GM19043 (cell line): ENCODE data around the gene GRM4.

ENCODE experiments used
- ATAC-seq: cut with Tn5 transposase; IDR thresholded peaks from one replicate; pipeline ENCODE4 v1.9.1; 2021; ENCODE audit warnings: low read depth; ENCODE audit not compliant: unreplicated experiment

Gene GRM4

DNA sequence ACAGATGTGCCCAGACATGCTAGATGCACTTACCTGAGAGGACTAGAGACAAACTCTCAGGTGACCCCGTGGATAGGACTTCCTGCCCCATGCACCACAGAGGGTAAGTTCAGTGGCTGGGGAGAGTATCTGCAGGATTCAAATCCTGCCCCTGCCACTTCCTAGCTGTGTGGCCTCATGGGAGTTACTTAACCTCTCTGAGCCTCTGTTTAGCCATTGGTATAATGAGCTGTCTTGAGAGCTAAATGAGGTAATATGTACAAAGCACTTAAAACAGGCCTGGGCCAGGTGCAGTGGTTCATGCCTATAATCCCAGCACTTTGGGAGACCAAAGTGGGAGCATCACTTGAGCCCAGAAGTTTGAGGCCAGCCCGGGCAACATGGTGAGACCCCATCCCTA, 59.3 kb downstream of the GRM4 start:
- no peak for ATAC-seq

DNA sequence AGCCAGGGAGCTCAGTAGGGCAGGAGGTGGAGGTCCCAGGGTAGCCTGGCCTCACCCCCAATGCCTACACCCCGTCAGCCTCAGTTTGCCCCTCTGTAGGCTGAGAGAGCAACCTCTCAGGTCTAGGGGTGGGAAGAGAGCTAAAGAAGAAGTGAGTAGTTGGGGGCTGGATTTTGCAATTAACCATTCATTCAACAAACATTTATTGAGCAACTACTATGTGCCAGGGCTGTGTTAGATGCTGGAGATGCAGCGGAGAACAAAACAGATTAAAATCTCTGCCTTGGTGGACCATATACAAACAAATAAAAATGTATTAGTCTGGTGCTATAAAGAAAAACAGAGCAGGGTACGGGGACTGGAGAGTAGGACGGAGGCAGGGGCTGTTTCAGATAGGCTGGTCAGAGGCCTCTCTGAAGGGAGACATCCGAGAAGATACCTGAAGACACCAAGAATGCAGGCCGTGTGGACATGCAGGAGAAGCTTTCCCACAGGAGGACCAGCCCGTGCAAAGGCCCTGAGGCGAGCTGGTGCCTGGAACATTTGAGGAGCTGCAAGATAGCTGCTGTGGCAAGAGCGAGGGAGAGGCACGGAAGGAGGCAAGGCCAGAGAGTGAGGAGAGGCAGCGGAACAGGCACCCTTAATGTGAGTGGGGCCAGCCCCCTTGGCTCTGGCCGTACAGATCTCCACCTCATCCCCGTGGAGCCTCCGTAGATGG, 60.3 kb downstream of the GRM4 start:
- ATAC-seq = no peak

DNA sequence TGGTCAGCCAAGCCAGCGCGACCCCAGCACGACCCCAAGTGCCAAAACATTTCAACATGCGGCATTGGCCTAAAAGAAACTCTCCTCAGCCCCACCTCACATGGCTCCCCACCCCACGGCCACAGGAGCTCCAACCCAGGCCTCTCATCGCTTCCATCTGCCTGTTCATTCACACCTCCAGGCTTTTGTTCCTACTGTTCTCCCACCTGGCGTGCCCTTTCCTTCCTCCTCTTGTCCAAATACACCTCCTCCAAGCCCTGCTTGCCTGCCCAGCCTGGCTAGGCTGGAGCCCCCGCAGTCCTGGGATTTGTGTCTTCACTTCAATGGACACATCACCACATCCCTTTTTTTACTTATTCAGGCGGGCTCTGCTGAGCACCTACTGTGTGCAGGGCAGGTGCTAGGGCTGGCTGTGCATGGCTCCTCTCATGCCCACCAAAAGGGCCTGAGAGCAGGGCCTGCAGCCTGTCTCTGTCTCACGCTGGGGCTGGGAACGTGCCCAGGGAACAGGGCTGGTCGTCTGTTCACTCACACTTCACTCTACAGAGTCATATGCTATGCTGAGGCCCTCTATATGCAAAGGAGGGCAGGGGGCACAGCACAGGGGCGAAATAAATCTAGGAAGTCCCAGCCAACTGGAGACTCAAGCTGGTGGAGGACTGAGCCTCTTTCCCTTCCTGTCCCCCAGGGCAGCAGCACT, 61.1 kb downstream of the GRM4 start:
- no peak for ATAC-seq

DNA sequence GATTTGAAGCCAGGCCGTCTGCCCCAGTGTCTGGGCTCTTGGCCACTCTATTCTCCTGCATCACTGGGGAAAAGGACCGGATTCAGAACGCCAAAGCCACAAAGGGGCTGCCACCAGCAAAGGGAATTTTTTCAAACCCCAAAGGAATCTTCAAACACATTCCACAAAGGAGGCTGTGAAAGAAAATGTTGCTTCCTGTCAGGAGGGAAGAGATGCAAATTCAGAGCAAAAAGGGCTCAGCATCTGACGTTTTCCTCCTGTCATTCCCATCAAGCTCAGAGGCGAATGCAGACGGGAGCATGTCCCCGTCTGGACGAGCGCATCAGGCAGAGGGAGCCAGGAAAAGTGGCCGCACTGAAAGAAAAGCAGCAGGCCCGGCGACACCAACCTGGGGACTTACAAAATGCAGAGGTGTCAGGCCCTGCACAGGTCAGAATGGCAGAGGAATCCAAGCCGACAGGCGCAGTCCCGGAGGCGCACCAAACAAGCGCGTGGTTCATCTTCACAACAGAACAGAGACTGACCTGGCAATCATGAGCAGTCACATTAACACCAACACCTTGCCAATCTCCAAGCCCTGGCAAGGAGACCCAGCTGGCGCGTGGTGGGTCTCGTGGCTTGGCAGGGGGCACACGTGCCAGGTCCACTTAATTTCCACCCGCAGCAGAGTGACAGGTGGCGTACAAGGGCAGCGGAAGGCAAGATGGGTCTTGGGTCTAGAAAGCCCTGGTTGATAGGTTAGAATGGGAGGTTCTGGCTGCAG, 62.8 kb downstream of the GRM4 start:
- ATAC-seq = no peak

DNA sequence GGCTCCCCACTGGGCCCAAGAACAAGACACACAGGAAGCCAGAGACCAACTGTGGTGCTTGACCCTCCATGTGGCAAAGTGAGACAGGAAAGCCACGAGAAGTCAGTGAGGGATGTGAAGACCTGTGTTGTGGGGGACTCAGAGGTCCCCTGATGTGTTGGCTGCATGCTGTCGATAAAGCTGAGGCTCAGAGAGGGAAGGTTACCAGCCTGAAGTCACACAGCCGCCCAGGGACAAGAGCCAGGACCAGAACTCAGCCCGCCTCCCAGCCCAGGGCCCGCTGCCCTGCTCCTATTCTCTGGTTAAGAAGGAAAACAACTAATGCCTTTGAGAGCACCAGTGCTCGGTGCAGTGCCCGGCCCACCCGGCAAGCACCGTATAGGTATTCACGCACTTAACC, 63.5 kb downstream of the GRM4 start:
- ATAC-seq = no peak

DNA sequence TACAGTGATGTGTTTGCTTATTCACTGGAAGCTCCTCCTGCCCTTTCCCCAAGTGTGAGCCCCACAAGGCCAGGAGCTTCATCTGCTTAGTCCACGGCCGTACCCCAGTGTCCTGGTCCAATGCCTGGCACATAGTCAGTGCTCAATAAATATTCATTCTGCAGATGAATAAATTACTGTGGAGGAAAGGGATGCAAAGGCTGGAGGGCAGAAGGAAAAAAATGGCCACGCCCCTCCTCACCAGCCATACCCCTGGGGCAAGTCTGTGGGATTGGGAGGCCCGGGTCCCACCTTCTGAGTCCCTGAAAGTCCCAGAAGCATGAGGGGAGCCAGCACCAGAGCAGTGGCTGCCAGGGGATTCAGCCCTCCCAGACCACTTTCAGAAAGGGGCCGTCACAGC, 65.5 kb downstream of the GRM4 start:
- ATAC-seq = no peak

DNA sequence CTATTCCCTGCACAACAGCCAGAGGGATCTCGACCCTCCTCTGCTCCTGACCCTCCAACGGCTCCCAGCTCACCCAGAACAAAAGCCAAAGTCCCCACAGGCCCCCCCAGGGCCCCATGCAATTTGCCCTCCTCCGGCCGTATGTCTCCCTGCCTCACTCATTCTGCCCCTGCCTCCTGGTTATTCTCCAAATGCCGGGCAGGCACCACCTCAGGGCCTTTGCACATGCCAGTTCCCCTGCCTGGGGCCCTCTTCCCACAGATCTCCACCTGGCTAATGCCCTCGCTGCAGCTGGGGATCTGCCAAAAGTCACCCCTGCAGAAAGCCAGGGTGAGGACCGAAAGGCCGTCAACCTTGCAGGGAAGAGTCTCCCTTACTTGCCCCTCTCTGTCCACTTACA, 66.0 kb downstream of the GRM4 start:
- ATAC-seq = no peak

DNA sequence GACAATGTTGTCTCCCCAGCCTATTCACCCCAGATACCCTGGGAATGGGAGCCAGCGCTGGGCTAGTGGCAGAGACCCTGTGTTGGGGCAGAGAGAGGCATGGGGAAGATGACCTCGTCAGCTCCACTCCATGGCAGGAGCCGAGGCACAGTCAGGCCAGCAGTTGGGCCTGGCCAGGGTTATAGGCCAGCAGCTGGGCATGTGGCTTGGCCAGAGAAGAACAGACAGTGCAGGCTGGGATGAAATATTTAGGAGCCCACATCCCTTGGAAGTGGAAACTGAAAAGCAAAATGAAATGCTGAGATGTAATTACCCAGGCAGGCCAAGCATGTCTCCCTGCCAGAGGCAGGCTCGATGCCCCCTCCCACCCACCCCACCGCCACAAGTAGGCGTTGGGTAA, 70.0 kb downstream of the GRM4 start:
- no peak for ATAC-seq

DNA sequence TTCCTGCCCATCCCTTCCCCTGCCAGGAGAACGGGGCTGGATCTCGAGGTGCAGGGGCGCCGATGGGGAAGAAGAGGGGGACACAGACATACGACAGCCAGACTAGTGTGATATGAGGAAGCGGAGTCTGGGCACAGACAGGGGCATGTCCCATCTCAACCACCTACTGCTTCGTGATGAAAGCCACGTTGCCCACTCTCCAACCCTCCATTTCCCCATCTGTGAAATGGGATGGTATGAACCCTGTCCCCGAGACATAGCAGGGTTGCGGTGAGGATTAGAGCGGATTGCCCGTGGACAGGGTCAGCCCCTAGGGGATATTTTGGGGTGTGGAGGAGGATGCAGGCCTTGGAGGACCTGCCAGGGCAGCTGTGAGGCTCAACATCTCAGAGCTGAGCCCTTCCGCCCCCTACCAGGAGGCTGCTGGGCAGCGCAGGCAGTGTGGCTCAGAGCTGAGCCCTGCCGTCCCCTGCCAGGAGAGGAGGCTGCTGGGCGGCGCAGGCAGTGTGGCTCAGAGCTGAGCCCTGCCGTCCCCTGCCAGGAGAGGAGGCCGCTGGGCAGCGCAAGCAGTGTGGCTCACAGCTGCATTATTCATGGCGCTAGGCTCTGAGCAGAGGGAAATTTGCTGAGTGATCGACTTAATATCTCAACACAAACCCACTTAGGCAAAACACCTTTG, 71.7 kb downstream of the GRM4 start:
- ATAC-seq = no peak

DNA sequence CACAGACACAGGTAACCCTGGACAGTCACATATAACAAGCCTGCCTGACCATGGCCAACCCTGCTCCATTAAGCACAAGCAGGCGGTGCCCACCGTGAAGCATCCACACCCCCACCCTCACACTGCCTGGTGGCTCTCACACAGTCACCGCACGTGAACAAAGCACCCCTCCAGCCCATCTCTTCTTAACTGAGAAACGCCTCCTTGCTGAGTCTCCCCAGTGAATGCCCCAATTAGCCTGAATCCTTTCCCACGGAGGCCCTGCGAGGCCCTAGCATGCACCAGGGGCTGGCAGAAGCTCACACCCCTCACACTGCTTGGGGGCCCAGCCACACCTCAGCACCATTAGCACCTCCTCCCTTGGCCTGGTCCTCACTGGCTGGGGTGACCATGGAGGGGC, 72.3 kb downstream of the GRM4 start:
- no peak for ATAC-seq

DNA sequence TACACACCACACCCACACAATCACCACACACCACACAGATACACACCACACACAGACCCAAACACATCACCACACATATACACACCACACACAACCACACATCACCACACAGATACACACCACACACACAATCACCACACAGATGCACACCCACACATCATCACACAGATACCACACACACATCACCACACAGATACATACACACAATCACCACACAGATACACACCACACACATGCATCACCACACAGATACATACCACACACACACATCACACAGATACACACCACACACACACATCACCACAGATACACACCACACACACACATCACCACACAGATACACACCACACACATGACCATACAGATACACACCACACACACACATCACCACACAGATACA, 73.2 kb downstream of the GRM4 start:
- no peak for ATAC-seq

DNA sequence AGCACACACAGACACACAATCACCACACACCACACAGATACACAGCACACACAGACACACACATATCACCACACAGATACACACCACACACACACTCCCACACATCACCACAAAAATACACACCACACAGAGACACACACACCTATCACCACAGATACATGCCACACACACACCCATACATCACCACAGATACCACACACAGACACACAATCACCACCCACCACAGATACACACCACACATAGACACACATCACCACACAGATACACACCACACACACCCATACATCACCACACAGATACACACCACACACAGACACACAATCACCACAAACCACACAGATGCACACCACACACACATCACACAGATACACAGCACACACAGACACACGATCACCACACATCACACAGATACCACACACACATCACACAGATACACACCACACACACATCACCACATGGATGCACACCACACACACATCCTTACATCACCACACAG, 74.0 kb downstream of the GRM4 start:
- ATAC-seq = no peak

DNA sequence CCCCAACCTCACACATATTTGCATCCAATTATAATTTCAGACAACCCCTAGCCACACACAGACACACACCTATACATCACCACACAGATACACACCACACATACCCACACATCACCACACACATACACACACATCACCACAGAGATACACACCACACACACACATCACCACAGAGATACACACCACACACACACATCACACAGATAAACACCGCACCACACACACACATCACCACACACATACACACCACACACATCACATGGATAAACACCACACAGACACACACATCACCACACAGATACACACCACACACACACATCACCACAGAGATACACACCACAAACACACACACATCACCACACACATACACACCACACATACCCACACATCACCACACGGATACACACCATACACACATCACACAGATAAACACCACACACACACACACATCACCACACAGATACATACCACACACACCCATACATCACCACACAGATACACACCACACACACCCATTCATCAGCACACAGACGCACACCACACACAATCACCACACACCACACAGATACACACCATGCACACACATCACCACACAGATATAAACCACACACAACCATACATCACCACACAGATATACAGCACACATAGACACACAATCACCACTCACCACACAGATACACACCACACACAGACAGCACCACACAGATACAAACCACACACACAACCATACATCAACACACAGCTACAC, 74.6 kb downstream of the GRM4 start:
- no peak for ATAC-seq

DNA sequence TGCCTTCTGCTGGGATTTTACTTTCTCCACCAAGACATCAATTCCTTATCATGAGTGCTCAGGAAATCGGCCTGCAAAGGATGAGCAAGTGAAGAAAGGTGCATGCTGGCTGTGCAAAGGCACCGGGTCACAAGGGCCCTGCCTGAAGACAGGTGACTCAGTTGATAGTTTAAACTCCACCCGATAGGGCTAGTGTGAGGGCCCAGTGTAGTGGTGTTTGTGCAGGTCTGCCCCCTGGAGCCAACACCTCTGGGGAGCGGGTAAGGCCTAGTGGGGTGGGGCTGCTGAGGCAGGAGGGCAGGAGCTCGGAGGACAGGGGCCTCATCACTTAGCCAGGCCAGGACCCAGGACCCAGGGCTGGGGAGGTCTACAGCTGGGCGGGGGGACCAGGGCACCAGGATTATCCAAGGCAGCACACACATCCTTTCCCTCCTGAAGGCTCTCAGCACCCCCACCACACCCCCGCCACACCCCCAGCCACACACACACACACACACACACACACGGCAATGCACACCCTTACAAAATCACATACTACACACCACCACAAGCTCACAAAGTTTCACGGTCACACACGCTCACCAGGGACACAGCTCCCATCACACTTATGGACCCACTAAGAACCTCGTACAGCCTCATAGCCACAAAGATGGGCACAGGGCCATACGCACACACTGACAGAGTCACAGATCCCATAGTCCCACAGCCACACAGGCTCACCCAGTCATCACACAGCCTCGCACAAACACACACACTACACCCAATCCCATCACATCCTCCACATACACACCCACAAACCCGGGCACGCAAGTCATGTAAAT, 75.4 kb downstream of the GRM4 start:
- no peak for ATAC-seq

DNA sequence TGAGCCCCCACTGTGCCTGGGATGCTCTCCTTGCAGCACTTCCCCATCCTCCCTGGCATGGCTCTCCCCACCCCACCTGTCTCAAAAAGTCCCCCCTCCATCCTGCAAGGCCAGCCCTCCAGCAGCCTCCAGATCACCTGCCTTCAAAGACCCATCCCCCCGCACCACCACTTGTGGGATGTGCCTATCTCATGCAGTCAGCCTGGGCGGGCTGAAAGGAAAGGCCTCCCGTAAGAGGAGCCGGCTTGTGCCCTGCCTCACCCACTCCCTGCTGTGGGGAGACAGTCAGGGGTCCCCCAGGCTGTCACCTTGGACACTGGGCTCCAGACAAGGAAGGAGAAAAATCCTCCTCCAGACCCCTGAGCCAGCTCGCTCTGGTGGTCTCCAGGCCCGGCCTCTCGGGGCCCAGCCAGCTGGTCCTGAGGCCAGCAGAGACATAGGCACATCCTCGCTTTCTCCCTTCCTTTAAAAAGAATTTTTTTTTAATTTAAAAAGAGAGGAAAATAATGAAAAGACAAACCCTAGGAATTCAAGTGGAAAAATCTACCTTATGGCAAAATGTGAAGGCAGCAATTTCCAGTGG, 77.3 kb downstream of the GRM4 start:
- ATAC-seq = no peak

DNA sequence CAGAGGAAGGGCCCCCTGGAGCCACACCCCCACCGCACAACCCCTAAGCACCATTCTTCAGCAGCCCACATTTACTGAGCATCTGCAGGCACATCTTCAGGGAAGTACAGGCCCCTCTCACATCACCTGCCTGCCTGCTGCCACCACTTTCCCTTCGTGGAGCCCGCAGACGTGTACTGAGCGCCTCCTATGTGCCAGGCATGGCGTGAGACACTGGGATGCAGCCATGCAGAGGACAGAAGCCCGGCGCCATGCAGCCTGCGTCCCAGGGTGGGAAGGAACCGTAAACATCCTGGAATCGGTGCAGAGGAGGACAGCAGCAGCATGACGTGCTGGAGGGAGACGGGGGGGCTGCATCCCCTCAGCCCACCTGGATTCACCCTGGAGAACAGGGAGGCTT, 78.1 kb downstream of the GRM4 start:
- ATAC-seq = no peak

DNA sequence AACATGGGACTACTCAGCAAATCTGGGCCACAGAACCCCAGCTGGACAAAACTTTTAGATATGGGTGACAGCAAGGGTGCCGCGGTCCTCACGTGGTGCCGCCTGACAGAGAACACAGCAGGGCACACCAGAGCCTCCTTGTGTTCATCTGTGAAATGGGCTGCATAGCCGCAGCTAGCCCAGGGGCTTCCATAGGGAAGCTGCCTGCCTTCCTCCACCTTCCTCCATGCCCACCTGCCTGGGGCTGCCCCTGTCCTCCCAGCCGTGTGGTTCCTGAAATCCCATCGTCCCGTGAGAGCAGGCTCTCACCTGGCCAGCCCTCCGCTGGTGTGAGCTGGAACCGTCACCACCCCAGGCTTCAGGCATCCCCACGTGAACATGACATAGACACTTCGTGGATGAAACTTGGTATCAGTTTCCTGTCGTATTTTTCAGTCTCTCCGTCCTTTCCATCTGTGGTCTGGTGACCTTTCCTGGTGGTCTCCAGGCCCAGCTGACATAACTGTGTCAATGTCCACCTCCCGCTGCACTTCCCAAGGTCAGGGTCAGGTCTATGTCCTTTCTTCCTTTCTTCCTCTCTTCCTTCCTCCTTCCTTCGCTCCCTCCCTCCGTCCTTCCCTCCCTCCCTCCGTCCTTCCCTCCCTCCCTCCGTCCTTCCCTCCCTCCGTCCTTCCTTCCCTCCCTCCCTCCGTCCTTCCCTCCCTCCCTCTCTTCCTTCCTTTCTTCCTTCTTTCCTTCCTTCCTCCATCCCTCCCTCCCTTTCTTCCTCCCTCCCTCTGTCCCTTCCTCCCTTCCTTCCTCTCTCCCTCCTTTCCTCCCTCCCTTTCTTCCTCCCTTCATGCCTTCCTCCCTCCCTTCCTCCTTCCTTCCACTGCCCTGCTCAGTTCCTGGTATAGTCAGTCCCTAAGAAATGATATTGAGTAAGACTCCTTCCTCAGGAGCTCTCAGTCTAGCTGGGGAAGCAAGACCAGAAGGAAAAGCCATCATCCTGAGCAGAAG, 78.8 kb downstream of the GRM4 start:
- no peak for ATAC-seq

DNA sequence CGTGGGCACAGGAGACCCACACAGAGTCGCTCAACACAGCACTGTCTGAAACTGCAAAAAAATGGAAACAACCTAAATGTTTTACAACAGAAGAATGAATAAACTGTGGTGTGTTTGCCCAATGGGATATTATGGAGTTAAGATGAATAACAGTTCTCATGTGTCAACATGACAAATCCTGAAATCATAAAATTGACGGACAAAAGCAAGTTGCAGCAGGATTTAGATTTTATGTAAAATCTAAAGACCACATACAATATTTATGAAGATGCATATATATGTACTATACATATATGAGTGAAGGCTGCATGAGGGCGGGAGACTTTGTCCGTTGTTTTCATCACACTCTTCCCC, 79.7 kb downstream of the GRM4 start:
- no peak for ATAC-seq
